HG03066 (cell line): ENCODE results near the gene ZNF462.
"Not testable (repeated sequence)": the region's sequence is repeated elsewhere in the genome, so short reads cannot be mapped to it uniquely, and the experiment has no call there.

Source experiments
- ATAC-seq: cut with Tn5 transposase; IDR thresholded peaks from one replicate; pipeline ENCODE4 v1.9.1; 2021; ENCODE audit warnings: low read depth; ENCODE audit not compliant: unreplicated experiment

The ZNF462 gene

GRCh38 chr9:106989904-106990303 lies 126.9 kb downstream of the ZNF462 start:
- not testable (repeated sequence) for ATAC-seq

GRCh38 chr9:106992186-106992585 lies 129.2 kb downstream of the ZNF462 start:
- ATAC-seq = no peak

GRCh38 chr9:106993603-106994002 lies 130.6 kb downstream of the ZNF462 start:
- ATAC-seq = no peak

GRCh38 chr9:106994463-106994862 lies 131.5 kb downstream of the ZNF462 start:
- ATAC-seq = no peak

- no peak for ATAC-seq
Measured at GRCh38 chr9:107000218-107000617, 137.3 kb downstream of the ZNF462 start.

GRCh38 chr9:107005201-107005600 lies 142.2 kb downstream of the ZNF462 start:
- no peak for ATAC-seq

- no peak for ATAC-seq
Measured at GRCh38 chr9:107007402-107007801, 144.4 kb downstream of the ZNF462 start.

- no peak for ATAC-seq
Measured at GRCh38 chr9:107008011-107008410, 145.0 kb downstream of the ZNF462 start.

GRCh38 chr9:107008447-107008846 lies 145.5 kb downstream of the ZNF462 start:
- no peak for ATAC-seq

GRCh38 chr9:107016383-107016782 lies 153.4 kb downstream of the ZNF462 start:
- no peak for ATAC-seq

GRCh38 chr9:107018861-107019545 lies 156.0 kb downstream of the ZNF462 start:
- no peak for ATAC-seq

GRCh38 chr9:107020040-107020530 lies 157.1 kb downstream of the ZNF462 start:
- ATAC-seq = no peak

GRCh38 chr9:107024193-107024592 lies 161.2 kb downstream of the ZNF462 start:
- ATAC-seq = peak; percentile 69

- no peak for ATAC-seq
Measured at GRCh38 chr9:107025260-107026035, 162.5 kb downstream of the ZNF462 start.

GRCh38 chr9:107029146-107029545 lies 166.2 kb downstream of the ZNF462 start:
- ATAC-seq = no peak

GRCh38 chr9:107033966-107034365 lies 171.0 kb downstream of the ZNF462 start:
- ATAC-seq = no peak

- ATAC-seq = no peak
Measured at GRCh38 chr9:107034831-107035230, 171.9 kb downstream of the ZNF462 start.

- ATAC-seq = no peak
Measured at GRCh38 chr9:107036367-107036766, 173.4 kb downstream of the ZNF462 start.

- ATAC-seq = no peak
Measured at GRCh38 chr9:107039542-107039941, 176.6 kb downstream of the ZNF462 start.

- ATAC-seq = no peak
Measured at GRCh38 chr9:107042606-107043005, 179.6 kb downstream of the ZNF462 start.

- no peak for ATAC-seq
Measured at GRCh38 chr9:107043886-107044285, 180.9 kb downstream of the ZNF462 start.

- no peak for ATAC-seq
Measured at GRCh38 chr9:107044872-107045271, 181.9 kb downstream of the ZNF462 start.
